ENCODE results near the gene WFDC12.
"Not testable (repeated sequence)": the region's sequence is repeated elsewhere in the genome, so short reads cannot be mapped to it uniquely, and the experiment has no call there.

The WFDC12 gene

DNA sequence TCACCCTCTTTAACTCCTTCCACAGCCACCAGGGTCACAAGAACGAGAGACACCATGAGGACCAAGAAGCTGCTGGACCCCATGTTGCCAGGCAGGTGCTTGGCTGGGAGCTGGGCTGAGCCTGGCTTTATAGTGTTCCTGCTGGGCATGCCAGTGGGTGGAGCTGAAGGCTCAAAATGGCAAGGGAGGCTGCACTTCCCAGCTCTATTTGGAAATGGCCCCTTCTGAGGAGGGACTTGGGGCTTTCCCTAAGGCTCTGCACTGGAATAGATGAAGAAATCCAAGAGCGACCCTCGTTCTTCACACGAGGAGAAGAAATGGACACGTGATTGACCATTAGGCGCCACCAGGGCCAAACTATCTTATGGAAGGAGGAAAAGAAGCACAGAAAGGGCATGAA, at the start of gene WFDC12:
WFDC12 (minus strand) TSS at position 101 of the 400 bp plus-strand sequence; CDS start at position 83, 18 bp downstream.
- TF ChIP-seq CTCF (conservative IDR thresholded peaks at IDR 0.05; ENCODE audit: low read length), result no peak
- no peak for DNase-seq (ENCODE audit: low read depth)
- no peak within 1 kb of the TSS for H3K4me3 ChIP-seq (ENCODE audit: low read length)

DNA sequence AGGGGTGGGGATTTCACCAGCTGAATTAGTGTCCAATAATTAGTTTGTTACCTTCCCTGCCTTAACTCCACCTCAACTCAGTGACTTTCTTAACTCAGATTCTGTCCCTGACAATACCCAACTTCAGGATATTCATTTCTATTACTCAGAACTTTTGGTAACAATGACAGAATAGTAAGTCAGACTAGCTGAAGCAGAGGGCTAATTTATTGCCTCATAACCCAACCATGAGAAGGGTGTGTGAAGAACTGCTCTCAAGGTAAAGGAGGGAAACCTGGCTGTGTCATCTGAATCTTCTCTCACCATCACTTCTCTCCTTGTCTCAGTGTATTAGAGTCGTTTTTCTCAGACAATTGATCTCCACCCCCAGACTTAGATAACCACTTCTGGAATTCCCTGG, 49.3 kb upstream of the WFDC12 start:
- no peak for TF ChIP-seq CTCF (conservative IDR thresholded peaks at IDR 0.05; ENCODE audit: low read length)
- no peak for DNase-seq (ENCODE audit: low read depth)
- no peak overlapping the region for H3K4me3 ChIP-seq (ENCODE audit: low read length)

DNA sequence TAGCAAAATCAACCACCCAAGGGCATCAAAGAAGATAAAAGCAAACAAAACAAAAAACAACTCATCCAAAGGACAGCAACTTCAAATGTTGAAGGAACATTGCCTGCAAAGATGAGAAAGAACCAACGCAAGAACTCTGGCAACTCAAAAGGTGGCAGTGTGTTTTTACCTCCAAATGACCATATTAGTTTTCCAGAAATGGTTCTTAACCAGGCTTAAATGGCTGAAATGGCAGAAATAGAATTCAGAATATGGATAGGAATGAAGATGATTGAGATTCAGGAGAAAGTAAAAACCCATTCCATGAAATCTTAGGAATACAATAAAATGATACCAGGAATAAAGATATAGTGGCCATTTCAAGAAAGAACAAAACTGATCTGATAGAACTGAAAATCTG, 40.6 kb upstream of the WFDC12 start:
- no peak for DNase-seq (ENCODE audit: low read depth)
- H3K4me3 ChIP-seq (ENCODE audit: low read length), result no peak overlapping the region
- no peak for TF ChIP-seq CTCF (conservative IDR thresholded peaks at IDR 0.05; ENCODE audit: low read length)

- DNase-seq (ENCODE audit: low read depth), result no peak
- TF ChIP-seq CTCF (conservative IDR thresholded peaks at IDR 0.05; ENCODE audit: low read length), result no peak
Measured at GRCh38 chr20:45163083-45163803, 39.0 kb upstream of the WFDC12 start.

DNA sequence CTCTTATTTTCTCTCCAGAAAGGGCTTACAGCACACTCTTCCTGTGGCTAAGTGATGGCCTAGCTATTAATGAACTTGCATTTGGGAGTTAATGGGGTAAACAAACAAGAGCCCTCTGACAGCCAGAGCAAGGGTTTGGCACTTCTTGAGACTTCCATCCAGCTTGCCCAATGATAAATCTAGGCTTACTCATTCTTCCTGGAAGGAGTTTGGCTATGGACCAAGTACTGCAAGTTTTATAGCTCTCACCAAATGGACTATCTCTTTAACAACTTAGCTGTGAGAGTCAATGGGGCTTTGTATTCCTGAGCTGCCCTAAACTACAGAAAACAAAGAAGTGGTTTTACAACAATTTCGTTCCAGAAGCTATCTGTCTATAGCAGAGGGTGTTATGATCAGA, 33.7 kb upstream of the WFDC12 start:
- TF ChIP-seq CTCF (conservative IDR thresholded peaks at IDR 0.05; ENCODE audit: low read length), result no peak
- peak; percentile 77 for DNase-seq (ENCODE audit: low read depth)

More at GRCh38 chr20:45163083-45163803, 39.0 kb upstream of the WFDC12 start:
- H3K4me3 ChIP-seq (ENCODE audit: low read length), result no peak overlapping the region

DNA sequence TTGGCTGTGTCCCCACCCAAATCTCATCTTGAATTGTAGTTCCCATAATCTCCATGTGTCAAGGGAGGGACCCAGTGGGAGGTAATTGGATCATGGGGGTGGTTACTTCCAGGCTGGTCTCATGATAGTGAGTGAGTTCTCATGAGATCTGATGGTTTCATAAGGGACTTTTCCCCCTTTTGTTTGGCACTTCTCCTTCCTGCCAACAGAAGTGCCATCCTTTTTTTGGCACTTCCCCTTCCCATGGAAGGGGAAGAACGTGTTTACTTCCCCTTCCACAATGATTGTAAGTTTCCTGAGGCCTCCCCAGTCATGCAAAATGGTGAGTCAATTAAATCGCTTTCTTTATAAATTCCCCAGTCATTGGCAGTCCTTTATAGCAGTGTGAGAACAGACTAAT, 32.4 kb upstream of the WFDC12 start:
- H3K4me3 ChIP-seq (ENCODE audit: low read length), result no peak overlapping the region
- no peak for DNase-seq (ENCODE audit: low read depth)
- TF ChIP-seq CTCF (conservative IDR thresholded peaks at IDR 0.05; ENCODE audit: low read length), result no peak

More for the DNA sequence above, 33.7 kb upstream of the WFDC12 start:
- H3K4me3 ChIP-seq (ENCODE audit: low read length), result no peak overlapping the region

DNA sequence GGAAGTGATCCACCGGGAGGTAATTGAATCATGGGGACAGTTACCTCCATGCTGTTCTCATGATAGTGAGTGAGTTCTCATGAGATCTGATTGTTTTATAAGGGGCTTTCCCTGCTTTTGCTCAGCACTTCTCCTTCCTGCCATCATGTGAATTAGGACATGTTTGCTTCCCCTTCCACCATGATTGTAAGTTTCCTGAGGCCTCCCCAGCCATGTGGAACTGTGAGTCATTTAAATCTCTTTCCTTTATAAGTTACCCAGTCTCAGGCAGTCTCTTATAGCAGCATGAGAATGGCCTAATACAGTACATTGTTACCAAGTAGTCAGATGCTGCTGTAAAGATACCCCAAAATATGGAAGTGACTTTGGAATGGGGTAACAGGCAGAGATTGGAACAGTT, 30.5 kb upstream of the WFDC12 start:
- not testable (repeated sequence) for DNase-seq (ENCODE audit: low read depth); H3K4me3 ChIP-seq (ENCODE audit: low read length)

Measured in AG10803 (cell line).